ENCODE data around the gene COMT.
"Not testable (repeated sequence)": the region's sequence is repeated elsewhere in the genome, so short reads cannot be mapped to it uniquely, and the experiment has no call there.

The COMT gene

DNA sequence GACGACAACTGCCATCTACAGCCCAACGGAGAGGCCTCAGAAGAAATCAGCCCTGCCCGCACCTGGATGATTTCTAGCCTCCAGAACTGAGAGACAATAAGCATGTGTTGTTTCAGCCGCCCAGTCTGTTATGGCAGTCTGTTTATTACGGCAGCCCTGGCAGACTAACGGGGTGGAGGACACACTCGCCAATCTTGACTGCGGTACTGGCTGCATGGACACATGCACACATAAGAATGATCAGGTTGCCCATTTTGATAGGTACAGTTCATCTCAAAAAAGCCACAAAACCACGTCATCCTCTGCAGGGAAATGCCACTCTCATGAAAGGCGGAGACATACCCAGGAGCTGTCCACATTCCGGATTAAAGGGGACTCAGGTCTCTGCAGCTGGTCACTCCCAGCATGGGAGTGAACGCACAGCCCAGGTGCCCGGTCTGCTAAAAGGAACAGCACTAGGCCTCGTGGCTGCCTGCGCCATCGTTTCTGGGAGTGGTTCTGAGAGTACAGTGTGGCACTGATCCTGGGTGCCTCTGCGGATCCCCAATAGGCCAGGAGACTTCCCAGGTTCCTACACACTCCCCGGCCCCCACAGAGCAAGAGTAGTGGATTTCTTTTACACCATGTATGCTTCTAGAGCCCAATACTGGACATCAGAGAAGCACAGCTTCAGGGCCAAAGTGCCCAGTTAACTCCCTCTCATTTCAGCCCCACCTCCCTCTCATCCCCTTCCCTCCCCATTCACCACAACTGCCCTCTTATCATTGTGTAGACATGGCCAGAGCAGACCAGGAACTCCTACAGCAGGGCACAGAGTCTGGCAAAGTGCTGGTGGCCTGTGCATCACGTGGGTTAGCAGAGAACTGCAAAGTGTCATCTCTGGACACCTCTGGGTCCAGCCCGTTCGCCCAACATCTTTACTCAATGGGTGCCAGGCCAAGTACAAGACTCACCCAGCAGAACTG lies 11.7 kb upstream of the COMT start:
- no peak for DNase-seq

DNA sequence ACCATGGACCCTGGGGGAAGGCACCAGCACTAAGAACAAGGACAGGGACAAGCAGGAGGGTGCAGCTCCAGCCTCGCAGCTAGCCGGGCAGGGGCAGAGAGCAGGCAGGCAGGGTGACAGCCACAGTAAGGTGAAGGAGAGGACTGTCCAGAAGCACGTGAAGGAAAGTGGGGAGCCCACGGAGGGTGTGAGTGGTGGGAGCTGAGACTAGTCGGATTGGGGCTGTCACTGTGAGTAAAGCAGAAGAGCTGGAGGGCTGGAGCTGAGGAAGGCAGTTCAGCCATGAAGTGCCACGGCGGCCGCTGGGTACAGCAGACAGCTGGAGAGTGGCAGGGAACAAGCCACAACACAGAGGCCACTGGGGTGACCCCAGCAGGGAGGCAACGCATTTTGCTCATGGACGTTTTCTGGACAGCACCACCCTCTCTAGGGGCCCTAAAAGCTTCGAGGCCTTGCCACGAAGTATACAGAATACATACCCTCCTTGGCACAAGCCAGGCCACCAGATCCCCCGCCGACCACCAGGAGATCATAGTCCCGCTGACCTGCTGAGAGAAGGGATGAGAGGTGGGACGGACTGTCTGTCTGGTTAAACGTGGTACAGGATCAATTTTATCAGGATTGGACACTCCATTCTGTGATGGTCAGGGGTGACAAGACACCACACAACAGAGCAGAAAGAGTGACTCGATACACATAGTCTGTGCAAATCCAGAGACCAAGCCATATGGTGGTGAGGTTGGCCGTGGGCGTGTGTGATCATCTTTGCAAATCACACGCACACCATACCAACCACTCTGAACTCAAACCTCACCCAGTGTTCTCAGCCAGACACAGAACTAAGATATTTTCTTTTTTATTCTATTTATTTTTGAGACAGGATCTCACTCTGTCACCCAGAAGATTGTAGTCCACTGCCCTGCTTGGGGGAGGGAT lies 10.8 kb upstream of the COMT start:
- no peak for DNase-seq

DNA sequence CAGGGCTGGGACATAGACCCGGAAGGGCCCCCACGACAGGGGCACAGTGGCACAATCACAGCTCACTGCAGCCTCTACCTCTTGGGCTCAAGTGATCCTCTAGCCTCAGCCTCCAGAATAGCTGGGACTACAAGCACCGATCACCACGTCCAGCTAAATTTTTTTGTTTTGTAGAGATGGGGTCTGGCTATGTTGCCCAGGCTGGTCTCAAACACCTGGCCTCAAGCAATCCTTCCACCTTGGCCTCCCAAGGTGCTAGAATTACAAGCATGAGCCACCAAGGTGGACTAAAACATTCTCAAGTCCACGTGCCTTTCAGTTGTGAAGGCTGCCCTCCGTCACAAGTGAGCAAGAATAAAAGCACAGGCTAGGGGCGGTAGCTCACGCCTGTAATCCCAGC lies 10.1 kb upstream of the COMT start:
- DNase-seq: no peak

DNA sequence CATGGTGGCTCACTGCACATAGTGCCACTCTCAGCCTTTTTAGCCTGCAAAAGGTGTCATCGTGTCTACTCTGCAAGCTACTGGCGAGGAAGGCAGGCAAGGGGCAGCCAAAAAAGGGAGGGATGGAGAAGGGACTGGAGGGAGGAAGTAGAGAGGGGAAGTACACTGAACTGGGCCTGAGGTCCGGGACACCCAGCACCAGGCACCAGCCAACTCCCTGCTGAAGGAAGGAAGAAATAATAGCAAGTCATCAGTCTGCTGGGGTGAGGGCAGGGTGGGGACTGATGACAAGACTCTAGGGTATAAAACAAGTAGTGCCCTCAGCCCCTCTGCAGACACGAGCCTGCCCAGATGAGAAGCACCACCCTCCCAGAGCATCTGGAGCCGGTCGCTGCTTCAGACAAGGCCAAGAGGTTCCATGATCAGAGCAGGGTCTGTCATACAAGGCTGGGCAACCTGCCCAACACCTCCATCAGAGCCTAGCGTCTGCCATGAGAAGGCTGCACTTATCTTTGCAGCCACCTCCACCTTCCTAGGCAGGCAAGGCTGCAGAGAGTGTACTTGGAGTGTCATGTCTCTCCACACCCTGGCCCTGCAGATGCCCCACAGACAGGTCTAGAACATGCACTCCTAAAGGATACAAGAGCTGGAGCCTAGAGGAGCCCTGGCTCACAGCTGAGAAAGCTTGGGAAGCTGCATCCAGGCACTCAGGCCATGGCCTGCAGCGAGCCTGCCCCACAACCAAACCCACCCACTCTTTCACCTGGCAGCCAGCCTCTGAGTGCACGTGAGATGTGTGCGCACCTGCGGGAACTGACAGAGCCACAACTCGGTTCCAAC lies 9.0 kb upstream of the COMT start:
- DNase-seq: no peak

DNA sequence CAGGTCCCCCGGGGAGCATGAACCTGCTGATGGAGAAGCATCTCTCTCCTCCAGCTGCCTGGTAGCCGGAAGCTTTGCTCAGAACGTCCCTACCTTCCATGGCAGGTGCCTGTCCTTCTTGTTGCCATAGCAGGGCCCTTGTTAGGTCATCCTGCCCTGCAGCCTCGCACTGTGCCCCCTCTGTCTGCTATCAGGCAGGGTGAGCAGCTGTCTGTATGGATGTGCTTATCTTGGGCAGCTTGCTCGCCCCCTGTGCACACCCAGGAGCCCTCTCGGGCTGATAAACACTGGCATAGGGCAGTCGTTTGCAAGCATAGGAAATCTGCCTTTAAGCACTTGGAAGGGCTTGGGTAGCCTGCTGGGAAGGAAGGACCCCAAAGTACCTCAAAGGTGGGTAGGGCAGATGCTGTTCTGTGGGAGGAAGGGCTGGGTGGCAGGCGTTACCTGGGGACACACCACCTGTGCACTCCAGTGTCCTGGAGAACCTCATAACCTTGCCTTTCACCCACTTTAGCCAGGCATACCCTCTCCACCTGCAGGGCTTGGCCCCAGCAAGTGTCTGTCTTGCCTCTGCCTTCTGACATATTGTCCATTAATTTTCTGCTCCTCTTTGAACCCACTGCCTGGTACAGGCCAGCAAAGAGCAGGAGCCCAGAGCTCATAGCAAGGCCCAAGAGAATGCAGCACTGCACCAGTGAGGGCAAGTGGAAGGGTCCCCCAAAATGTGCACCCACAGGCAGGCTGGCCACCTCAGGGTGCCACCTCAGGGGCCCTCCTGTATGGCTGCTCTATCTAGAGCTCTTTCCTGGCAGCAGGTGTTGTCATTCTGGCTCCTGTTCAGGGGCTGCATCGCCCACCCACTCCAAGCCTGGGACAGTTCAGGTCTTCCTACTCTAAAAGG lies 8.0 kb upstream of the COMT start:
- no peak for DNase-seq

DNA sequence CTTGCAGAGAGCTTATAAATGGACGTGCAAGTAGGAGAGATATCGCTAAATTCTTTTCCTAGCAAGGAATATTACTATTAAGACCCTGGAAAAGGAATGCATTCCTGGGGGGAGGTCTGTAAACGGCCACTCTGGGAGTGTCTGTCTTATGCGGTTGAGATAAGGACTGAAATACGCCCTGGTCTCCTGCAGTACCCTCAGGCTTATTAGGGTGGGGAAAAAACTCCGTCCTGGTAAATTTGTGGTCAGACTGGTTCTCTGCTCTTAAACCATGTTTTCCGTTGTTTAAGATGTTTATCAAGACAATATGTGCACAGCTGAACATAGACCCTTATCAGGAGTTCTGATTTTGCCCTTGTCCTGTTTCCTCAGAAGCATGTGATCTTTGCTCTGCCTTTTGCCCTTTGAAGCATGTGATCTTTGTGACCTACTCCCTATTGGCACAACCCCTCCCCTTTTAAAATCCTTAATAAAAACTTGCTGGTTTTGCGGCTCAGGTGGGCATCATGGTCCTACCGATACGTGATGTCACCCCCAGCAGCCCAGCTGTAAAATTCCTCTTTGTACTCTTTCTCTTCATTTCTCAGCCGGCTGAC lies 6.4 kb upstream of the COMT start:
- DNase-seq: not testable (repeated sequence)

DNA sequence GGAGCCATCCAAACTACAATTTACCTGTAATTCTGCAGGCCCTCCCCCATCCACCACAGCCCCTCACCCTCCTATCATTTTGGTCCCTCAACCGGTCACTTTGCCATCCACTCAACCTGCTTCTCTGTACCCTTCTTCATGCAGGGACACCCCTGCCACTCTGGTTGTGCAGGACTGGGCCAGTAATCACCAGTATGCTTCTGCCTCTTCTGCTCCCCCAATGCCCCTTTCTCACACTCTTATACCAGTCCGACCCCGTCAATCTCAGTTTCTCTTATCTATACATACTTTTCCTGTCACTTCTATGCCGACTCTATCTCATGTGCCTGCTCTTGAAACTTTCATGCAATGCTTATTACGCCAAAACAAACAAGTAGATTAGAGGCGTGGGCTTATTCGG lies 5.1 kb upstream of the COMT start:
- no peak for DNase-seq

DNA sequence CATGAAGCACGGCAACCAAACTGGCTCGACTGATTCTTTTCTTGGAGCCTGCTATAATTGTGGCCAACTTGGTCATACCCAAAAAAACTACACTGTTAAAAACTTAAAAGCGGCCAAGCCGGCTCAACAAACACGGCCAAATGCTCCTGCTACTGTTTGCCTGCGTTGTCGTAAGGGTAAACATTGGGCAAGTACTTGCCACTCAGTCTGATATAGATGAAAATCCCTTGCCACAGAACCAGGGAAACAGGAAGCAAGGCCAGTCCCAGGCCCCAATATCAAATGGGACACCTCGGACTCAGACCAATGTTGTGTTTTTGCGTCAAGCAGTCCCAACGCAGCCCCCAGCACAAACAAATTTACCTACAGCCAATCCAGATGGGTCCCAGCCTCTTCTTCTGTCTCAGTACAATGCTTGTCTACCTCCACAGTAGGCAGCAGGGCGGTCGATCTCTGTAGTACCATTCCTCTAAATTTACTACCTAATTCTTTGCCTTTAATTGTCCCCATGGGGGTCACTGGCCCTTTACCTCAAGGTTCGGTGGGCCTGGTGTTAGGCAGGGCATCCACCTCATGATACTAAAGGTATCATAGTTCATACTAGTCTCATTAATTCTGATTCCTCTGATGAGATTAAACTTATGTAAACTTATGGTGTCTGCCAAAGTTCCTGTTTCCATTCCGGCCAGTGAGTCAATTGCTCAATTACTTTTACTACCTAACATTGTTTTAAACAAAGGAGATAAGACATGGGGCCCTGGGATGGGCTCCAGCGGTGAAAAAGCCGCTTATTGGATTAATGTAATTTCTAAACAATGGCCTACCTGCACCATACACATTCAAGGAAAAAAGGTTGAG lies 3.7 kb upstream of the COMT start:
- DNase-seq: no peak

DNA sequence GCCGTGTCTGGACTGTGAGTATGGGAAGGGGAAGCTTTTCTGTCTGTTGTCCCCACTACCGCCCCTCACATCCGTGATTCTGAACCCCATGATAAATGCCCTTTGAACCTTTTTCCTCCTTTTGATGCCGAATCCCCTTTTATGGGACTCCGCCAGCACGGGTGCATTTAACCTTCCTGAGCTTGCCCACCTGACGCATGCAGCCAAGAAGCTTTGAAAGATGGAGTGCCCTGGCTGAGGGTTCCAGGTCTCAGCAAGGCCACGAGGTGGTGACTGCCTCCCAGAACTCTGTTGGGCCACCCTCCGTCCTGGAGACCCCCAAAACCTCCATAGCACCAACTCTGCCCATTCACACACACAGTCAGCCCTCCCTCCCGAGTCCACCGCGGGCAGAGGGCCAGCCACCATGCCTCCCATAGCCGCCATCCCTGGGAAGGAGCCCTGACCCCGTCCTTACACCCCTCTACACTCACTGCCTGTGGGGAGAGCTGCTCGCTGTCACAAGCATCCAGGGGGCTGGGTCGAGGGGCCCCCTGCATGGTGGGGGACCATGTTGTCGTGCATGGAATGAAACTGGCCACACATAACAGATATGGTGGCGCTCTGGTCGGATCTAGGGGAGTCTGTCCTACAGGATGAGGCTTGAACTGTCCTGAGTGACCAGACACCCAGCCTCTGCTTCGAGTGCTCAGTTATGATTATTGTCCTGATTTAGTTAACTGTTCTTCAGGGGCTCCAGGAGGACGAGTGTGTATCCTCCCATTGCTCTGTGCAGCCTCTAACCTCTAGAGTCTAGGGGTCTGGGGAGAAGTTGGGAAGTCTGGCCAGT lies 822 bp upstream of the COMT start:
- no peak for DNase-seq

DNA sequence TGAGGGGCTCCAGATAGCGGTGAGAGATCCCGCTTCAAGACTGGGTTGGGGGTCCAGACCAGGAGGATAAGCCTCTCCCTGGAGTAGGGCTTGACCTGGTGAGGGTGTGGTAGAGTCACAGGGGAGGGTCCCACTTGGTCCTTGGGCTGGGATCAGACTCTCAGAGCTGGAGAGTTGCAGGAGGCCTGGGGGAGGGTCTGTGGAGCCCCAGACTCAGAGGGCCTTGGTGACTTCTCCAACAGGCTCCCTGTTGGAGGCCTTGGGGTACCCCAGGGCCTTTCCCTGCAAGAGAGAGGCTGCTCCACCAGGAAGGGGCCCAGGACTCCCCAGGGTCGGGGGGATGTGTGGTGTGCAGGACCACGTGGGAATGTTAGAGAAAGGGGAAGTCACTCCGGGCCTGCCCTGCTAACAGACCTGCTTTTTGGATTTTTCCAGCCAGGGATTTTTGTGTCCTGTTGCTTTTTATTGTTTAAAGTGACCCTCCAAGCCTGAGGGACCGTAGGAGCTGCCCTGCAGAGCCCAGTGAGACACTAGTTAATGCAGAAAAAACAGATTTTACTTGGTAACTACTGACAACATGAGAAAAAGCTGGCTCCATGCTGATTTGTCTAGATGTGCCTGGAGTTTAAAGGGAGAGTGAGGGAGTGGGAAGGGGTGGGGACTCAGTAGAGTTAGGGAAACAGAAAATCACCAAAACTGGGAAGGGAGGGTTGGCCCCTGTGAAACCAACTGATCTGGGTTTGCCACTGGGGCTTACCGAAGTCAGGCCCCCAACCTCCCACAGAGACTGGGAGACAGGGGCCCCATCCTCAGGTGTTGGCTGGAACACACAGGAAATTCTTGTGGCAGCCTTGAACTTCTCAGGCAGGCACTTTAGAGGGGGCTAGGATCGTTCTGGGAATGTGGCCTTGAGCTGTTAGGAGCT lies 847 bp downstream of the COMT start:
- DNase-seq: no peak

DNA sequence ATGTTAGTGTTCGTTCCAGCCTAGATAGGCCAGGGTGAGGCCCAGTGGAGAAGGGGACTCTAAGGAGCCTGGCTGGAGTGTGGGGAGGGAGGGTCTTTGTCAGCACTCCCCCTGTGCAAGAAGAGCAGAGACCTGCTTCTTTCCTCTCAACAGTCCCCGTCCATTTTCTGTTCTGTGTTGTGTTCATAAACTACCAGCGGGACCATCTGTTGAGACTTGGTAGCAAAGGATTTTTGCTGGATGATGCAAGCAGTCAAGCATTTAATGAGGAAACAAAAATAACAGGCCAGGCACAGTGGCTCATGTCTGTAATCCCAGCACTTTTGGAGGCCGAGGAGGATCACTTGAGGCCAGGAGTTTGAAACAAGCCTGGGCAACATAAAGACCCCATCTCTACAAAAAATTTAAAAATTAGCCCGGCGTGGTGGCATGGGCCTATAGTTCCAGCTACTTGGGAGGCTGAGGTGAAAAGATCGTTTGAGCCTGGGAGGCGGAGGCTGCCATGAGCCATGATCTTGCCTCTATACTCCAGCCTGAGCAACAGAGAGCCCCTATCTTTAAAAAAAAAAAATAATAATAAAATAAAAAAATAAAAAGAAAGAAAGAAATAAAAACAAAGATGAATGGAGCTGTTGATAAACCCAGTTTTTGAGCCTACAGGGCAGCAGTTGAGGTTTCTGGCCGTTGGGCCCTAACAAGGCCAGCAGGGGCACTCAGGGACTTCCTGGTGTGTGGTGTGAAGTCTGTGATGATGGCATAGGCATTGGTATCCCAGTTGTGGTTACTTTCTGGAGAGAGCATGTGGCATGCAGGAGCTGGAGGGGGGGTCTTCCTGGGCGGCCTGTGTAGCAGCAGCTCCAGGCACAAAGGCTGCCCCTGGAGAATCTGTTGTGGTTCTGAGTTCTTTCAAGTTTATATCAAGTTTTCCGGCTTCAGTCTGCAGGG lies 1.8 kb downstream of the COMT start:
- no peak for DNase-seq

DNA sequence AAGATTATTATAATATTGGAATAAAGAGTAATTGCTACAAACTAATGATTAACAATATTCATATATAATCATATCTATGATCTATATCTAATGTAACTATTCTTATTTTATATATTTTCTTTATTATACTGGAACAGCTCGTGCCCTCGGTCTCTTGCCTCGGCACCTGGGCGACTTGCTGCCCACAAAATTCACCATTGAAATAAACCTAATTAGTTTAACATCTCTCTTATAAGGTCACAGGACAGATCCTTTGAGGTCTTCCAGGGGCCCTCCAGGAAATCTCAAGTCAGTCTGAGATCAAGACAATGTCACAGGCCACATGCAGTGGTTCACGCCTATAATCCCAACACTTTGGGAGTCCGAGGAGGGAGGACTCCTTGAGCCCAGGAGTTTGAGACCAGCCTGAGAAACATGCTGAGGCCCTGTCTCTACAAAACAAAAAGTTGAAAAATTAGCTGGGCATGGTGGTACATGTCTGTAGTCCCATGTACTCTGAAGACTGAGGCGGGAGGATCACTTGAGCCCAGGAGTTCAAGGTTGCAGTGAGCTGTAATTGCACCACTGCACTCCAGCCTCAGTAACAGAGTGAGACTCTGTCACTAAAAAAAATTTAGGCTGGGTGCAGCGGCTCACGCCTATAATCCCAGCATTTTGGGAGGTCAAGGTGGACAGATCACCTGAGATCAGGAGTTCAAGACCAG lies 6.6 kb downstream of the COMT start:
- DNase-seq: no peak

DNA sequence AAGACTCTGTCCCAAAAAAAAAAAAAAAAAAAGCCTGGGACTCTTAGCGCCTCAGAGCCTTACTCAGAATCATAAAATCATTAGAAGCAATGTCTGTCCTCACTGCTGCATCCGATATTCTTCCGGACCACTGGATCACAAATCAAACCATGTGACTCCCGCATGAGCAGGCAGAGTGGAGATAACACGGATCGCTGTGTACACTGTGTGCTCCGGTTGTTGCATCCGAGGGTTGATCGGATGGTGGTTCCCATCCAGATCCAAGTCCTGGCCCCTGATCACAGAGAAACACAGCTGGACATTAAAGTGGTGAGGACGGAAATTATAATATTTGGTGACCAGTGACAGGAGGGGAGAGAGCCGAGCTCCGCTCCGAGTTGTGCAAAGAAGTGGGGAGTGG lies 9.8 kb downstream of the COMT start:
- no peak for DNase-seq

DNA sequence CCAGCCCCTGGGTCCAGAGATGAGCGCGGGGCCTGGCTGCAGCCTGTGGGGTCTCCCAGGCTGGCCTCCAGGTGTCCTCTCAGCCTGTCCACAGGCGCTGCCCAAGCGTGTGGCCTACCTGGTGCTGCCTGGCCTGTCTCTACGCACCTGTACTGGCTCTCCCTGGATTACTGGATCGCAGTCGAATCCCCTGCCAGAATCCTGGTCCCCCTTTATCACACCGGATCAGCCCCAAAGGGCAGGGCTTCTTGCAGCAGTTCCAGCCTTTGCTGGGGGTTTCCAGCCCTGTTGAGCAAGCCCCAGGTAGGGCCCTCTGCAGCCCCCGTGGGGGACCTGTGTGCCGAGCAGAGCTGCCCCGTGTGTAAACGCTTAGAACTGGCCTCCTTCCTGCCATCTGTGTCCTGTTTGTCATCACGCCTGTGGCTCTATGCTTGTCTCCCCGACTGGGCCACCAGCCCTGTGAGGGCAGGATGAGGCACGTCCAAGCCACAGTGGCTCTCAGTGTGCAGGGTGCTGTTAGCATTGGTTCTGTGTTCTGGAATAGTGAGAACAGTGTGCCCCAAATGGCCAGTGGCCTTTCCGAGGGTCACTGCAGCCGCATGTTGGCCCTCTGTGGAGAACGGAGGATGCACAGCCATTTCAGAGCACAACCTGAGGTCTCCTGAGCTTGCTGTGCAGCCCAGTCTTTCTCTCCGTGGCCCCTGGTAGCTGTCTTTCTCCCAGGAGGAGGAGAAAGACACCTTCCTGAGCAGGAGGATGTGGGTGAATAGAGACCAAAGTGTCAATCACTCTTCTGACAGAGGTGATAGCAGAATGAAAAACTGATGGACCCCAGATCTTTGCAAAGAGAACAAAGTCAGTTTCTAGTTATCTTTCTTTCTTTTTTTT lies 13.9 kb downstream of the COMT start:
- no peak for DNase-seq

DNA sequence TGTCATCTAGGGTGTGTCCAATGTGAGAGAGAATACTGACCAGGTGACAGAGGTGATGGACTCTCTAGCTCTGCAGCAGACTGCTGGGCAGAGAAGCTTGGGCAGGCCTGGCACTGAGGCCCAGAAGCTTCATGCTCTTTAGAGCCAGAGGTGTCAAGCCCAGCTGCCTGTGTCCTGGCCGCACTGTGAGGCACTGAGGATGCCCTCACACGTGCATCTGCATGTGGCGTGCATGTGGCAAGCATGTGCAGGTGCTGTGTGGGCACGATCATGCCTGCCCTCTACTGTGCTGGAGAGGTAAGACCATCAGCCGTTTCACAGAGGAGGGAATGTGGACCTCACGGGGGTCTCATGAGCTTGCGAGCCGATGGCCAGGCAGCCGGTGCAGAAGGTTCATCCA lies 15.9 kb downstream of the COMT start:
- DNase-seq: no peak

Measured in effector CD4-positive, alpha-beta T cell (primary cell).